Right atrium auricular region (tissue), 2 donors: ENCODE data around the gene NCKAP5. TPM values are rescaled to one million over a fixed set of nuclear protein-coding genes. Genes with fewer than 3 reads are reported as not detected.

Source experiments
- DNase-seq: peaks from one replicate; pipeline ENCODE4 v3.0.0-alpha.2; 2019; ENCODE audit warnings: low spot score
- H3K27ac ChIP-seq, 2 donors: fragments of 200-600 bp; sonication (generic); 1 replicate in 1 of 2; 2 replicates in 1 of 2; pipeline ENCODE4 v1.5.1; 2016 to 2019
- H3K27me3 ChIP-seq, 2 donors: fragments of 200-600 bp; sonication (generic); one replicate each; pipeline versions ENCODE4 v1.5.1 to v1.6.0; 2017 to 2019
- H3K36me3 ChIP-seq: fragments of 200-600 bp; sonication (generic); one replicate; pipeline ENCODE4 v1.5.1; 2016
- H3K4me1 ChIP-seq, 2 donors: fragments of 200-600 bp; sonication (generic); one replicate each; pipeline versions ENCODE4 v1.5.1 to v1.6.0; 2017 to 2019
- H3K4me3 ChIP-seq, 2 donors: fragments of 200-600 bp; sonication (generic); 1 replicate in 1 of 2; 2 replicates in 1 of 2; pipeline ENCODE4 v1.5.1; 2017 to 2019; ENCODE audit warnings: mild to moderate bottlenecking in 1 of 2, moderate library complexity in 1 of 2
- H3K9me3 ChIP-seq, 2 donors: fragments of 200-600 bp; sonication (generic); one replicate each; pipeline ENCODE4 v1.5.1; 2019
- CTCF ChIP-seq, 2 donors: fragments of 200-600 bp; sonication (generic); IDR thresholded peaks; one replicate each; pipeline ENCODE4 v1.5.1; 2019; ENCODE audit warnings: antibody characterized with exemption in 2 of 2
- total RNA-seq, 2 donors: library from RNA; depleted of rRNA; stranded (reverse); fragments of >200 nt; gene quantifications; one replicate each; pipeline ENCODE4 v1.1.0, GENCODE V29; 2016

The NCKAP5 gene
- total RNA-seq, 2 donors from 2014 or later, result 3.6 to 5.4 TPM

GRCh38 chr2:133148187-133148586 is 420.1 kb downstream of the NCKAP5 start:
- H3K9me3 ChIP-seq, result peaks cover 0 to 4% of the 10 kb centered on the region in 2 donors
- H3K36me3 ChIP-seq, result no peaks in the 10 kb centered on the region
- no peaks in the 10 kb centered on the region for H3K4me1 ChIP-seq
- H3K27me3 ChIP-seq, result no peaks in the 10 kb centered on the region
- H3K4me3 ChIP-seq, result no peak overlapping the region
- TF ChIP-seq CTCF (IDR thresholded peaks at IDR 0.05), result no peak
- no peak for DNase-seq
- H3K27ac ChIP-seq, result no peak overlapping the region

GRCh38 chr2:133146893-133147292 is 421.4 kb downstream of the NCKAP5 start:
- no peak overlapping the region for H3K4me3 ChIP-seq
- no peak overlapping the region for H3K27ac ChIP-seq
- TF ChIP-seq CTCF (IDR thresholded peaks at IDR 0.05), result no peak
- H3K36me3 ChIP-seq, result no peaks in the 10 kb centered on the region
- no peak for DNase-seq
- H3K4me1 ChIP-seq, result no peaks in the 10 kb centered on the region
- H3K9me3 ChIP-seq, result peaks cover 0 to 4% of the 10 kb centered on the region in 2 donors
- H3K27me3 ChIP-seq, result no peaks in the 10 kb centered on the region

- TF ChIP-seq CTCF (IDR thresholded peaks at IDR 0.05), result no peak
- H3K27me3 ChIP-seq, result no peaks in the 10 kb centered on the region
- no peak for DNase-seq
Observed at GRCh38 chr2:133143645-133144044, 424.6 kb downstream of the NCKAP5 start.

GRCh38 chr2:133142087-133142486 is 426.2 kb downstream of the NCKAP5 start:
- TF ChIP-seq CTCF (IDR thresholded peaks at IDR 0.05), result no peak
- Histone ChIP-seq H3K27ac (no peak overlapping the region), H3K4me1 (no peaks in the 10 kb centered on the region), H3K9me3 (no peaks in the 10 kb centered on the region), H3K36me3 (no peaks in the 10 kb centered on the region), H3K4me3 (no peak overlapping the region), H3K27me3 (no peaks in the 10 kb centered on the region)
- no peak for DNase-seq

More at GRCh38 chr2:133143645-133144044, 424.6 kb downstream of the NCKAP5 start:
- Histone ChIP-seq H3K4me3 (no peak overlapping the region), H3K27ac (no peak overlapping the region), H3K4me1 (no peaks in the 10 kb centered on the region), H3K9me3 (no peaks in the 10 kb centered on the region), H3K36me3 (no peaks in the 10 kb centered on the region)

- no peak overlapping the region for H3K4me3 ChIP-seq
- TF ChIP-seq CTCF (IDR thresholded peaks at IDR 0.05), result no peak
- H3K27me3 ChIP-seq, result no peaks in the 10 kb centered on the region
- H3K9me3 ChIP-seq, result no peaks in the 10 kb centered on the region
- H3K36me3 ChIP-seq, result no peaks in the 10 kb centered on the region
- no peak for DNase-seq
- no peaks in the 10 kb centered on the region for H3K4me1 ChIP-seq
- no peak overlapping the region for H3K27ac ChIP-seq
Observed at GRCh38 chr2:133140620-133141019, 427.6 kb downstream of the NCKAP5 start.

GRCh38 chr2:133139847-133140533 is 428.3 kb downstream of the NCKAP5 start:
- H3K9me3 ChIP-seq, result no peaks in the 10 kb centered on the region
- H3K36me3 ChIP-seq, result no peaks in the 10 kb centered on the region
- no peak overlapping the region for H3K27ac ChIP-seq
- no peak for TF ChIP-seq CTCF (IDR thresholded peaks at IDR 0.05)
- H3K27me3 ChIP-seq, result no peaks in the 10 kb centered on the region
- H3K4me3 ChIP-seq, result no peak overlapping the region
- H3K4me1 ChIP-seq, result no peaks in the 10 kb centered on the region
- no peak for DNase-seq
